HepG2 (cell line): Measurements from ENCODE around the gene ARAP1. TPM values are rescaled to one million over a fixed set of nuclear protein-coding genes. Genes with fewer than 3 reads are reported as not detected.
A peak's percentile ranks its signal among the peaks of the same experiment; 100 is the strongest.

Experiments
- ATAC-seq: fragments of 200-7000 bp; cut with Tn5 transposase; 3 replicates; pipeline ENCODE4 v1.9.1; 2020; ENCODE audit warnings: mild to moderate bottlenecking, moderate library complexity
- BruUV-seq: library from RNA; stranded (reverse); fragments of 400-500 nt; replicated peaks from 2 replicates; lab custom pipeline; 2021; lab: Mats Ljungman, UMichigan
- CTCF ChIA-PET: fragments of 300-600 bp; formaldehyde crosslinking; extraction: SDS; loops from one replicate; lab custom pipeline; 2021; ENCODE audit warnings: low total read pairs, inconsistent platforms, low intra/inter-chr PET ratio; lab: Yijun Ruan, JAX
- POLR2A ChIA-PET: fragments of 350-600 bp; sonication (Branson Sonifier 250); formaldehyde crosslinking; loops from one replicate; lab custom pipeline; 2020; ENCODE audit warnings: antibody characterized with exemption, inconsistent platforms; lab: Yijun Ruan, JAX
- DNase-seq: peaks from one replicate; pipeline ENCODE4 v3.0.0-alpha.2; 2015; ENCODE audit warnings: low spot score
- FAIRE-seq: peaks from 3 replicates; lab custom pipeline; 2011; peaks lifted over from hg19 to GRCh38; lab: Jason Lieb, UNC
- H2AFZ ChIP-seq: one replicate; pipeline ENCODE4 v1.6.1; 2011; ENCODE audit warnings: low read length, inconsistent platforms
- H3K27ac ChIP-seq: fragments of 300-600 bp; 3 replicates; pipeline ENCODE4 v1.8.0; 2011; ENCODE audit warnings: mixed run types, mild to moderate bottlenecking, mixed read lengths, low read length, inconsistent platforms; ENCODE audit not compliant: insufficient read depth; ENCODE audit errors: extremely low read length
- H3K27me3 ChIP-seq, 2 experiments: fragments of 200-600 bp in 1 of 2; 2 replicates in 1 of 2; 3 replicates in 1 of 2; pipeline versions ENCODE4 v1.6.0 to v1.8.0; 2011; ENCODE audit warnings: low read length in 2 of 2, mild to moderate bottlenecking in 2 of 2, moderate library complexity in 2 of 2, inconsistent platforms in 1 of 2; ENCODE audit not compliant: insufficient read depth in 2 of 2, control insufficient read depth in 1 of 2
- H3K36me3 ChIP-seq, 2 experiments: fragments of 200-600 bp in 1 of 2; replicated peaks in 1 of 2; 2 replicates in 1 of 2; 3 replicates in 1 of 2; pipeline versions ENCODE4 v1.5.1 to v1.8.0; 2011; ENCODE audit warnings: low read length in 2 of 2, inconsistent platforms in 1 of 2; ENCODE audit not compliant: insufficient read depth in 2 of 2, control insufficient read depth in 1 of 2
- H3K4me1 ChIP-seq: 2 replicates; pipeline ENCODE4 v1.5.1; 2012; ENCODE audit warnings: low read length, inconsistent platforms; ENCODE audit not compliant: insufficient read depth
- H3K4me2 ChIP-seq: 2 replicates; pipeline ENCODE4 v1.6.0; 2011; ENCODE audit warnings: low read depth, low read length, inconsistent platforms
- H3K4me3 ChIP-seq, 3 experiments: fragments of 200-600 bp in 1 of 3; sonication (generic), shearing (Covaris generic) in 1 of 3; replicated peaks in 1 of 3; 2 replicates each; pipeline ENCODE4 v1.5.1; 2011 to 2016; ENCODE audit warnings: low read length in 3 of 3, inconsistent platforms in 2 of 3, low read depth in 2 of 3, mild to moderate bottlenecking in 2 of 3, control low read depth in 1 of 3, mixed read lengths in 1 of 3; ENCODE audit not compliant: insufficient read depth in 1 of 3
- H3K79me2 ChIP-seq: one replicate; pipeline ENCODE4 v1.6.1; 2011; ENCODE audit warnings: low read length, inconsistent platforms; ENCODE audit not compliant: insufficient read depth
- H3K9ac ChIP-seq: 2 replicates; pipeline ENCODE4 v1.6.0; 2011; ENCODE audit warnings: mild to moderate bottlenecking, low read depth, low read length, inconsistent platforms; ENCODE audit not compliant: insufficient read depth
- H3K9me3 ChIP-seq: 2 replicates; pipeline ENCODE4 v1.5.1; 2012; ENCODE audit warnings: mild to moderate bottlenecking, low read length
- H4K20me1 ChIP-seq: 2 replicates; pipeline ENCODE4 v1.6.0; 2011; ENCODE audit warnings: inconsistent platforms, mild to moderate bottlenecking, low read length, moderate library complexity; ENCODE audit not compliant: insufficient read depth
- BRD4 ChIP-seq: sonication (generic); formaldehyde crosslinking; IDR thresholded peaks from 2 replicates; pipeline ENCODE4 v1.4.0; 2020; ENCODE audit warnings: missing genetic modification reagents
- CREB1 ChIP-seq, 2 experiments: fragments of 450-650 bp in 1 of 2; IDR thresholded peaks; 2 replicates each; pipeline ENCODE4 v1.6.1; 2016 to 2017; ENCODE audit warnings: control low read depth in 1 of 2, mild to moderate bottlenecking in 1 of 2, missing compliant biosample characterization in 1 of 2, missing genetic modification characterization in 1 of 2
- MZF1 ChIP-seq: sonication (generic); formaldehyde crosslinking; IDR thresholded peaks from 2 replicates; pipeline ENCODE4 v1.8.1; 2023; ENCODE audit warnings: mild to moderate bottlenecking, missing genetic modification reagents, borderline replicate concordance
- NCOR1 ChIP-seq: fragments of 200-600 bp; sonication (generic); IDR thresholded peaks from 2 replicates; pipeline ENCODE4 v1.7.0; 2017; ENCODE audit warnings: antibody characterized with exemption, low read length, borderline replicate concordance
- RAD21 ChIP-seq: fragments of 450-650 bp; formaldehyde crosslinking; IDR thresholded peaks from 2 replicates; pipeline ENCODE4 v1.5.0; 2020; ENCODE audit warnings: mild to moderate bottlenecking
- RARG ChIP-seq: sonication (generic); formaldehyde crosslinking; IDR thresholded peaks from 2 replicates; pipeline ENCODE4 v1.4.0; 2020; ENCODE audit warnings: low read depth, mild to moderate bottlenecking, missing genetic modification reagents
- SMAD3 ChIP-seq: sonication (generic); formaldehyde crosslinking; IDR thresholded peaks from 2 replicates; pipeline ENCODE4 v1.4.0; 2020; ENCODE audit warnings: missing genetic modification reagents
- ZC3H13 ChIP-seq: sonication (generic); formaldehyde crosslinking; IDR thresholded peaks from 2 replicates; pipeline ENCODE4 v1.8.1; 2023; ENCODE audit warnings: mild to moderate bottlenecking, missing genetic modification reagents, moderate library complexity
- ZNF354B ChIP-seq: sonication (generic); formaldehyde crosslinking; IDR thresholded peaks from 2 replicates; pipeline ENCODE4 v1.8.0; 2022; ENCODE audit warnings: mild to moderate bottlenecking, missing genetic modification reagents
- ZNF746 ChIP-seq: sonication (generic); formaldehyde crosslinking; IDR thresholded peaks from 2 replicates; pipeline ENCODE4 v1.8.0; 2022; ENCODE audit warnings: mild to moderate bottlenecking, missing genetic modification reagents
- WGBS: methylation state at CpG from one replicate; pipeline ENCODE4 v1.1.6; 2017; ENCODE audit warnings: low lambda C conversion rate; 5-methylcytosine and 5-hydroxymethylcytosine counted together
- in situ Hi-C: cut with HindIII; loops from 2 replicates; pipeline ENCODE4 v1.10.0; 2017; ENCODE audit warnings: low pct_unique_long_range_greater_than_20kb; ENCODE audit not compliant: extremely low pct_ligation_motif_present
- intact Hi-C: fragments of 100-400 bp; cut with micrococcal nuclease; formaldehyde crosslinking; loops from one replicate; pipeline ENCODE4 v1.10.0; 2022; ENCODE audit not compliant: unreplicated experiment
- polyA plus RNA-seq, 8 experiments: library from polyadenylated mRNA; depleted of rRNA in 3 of 8; stranded (reverse) in 7 of 8; unstranded in 1 of 8; fragments of >200 nt; fragmentation: Illumina TruSeq in 4 of 8; extraction: Trizol in 4 of 8; gene quantifications; 2 replicates each; pipeline versions ENCODE4 v1.2.1 to v1.2.3, GENCODE V29; 2011 to 2016; ENCODE audit warnings: low read depth in 4 of 8, missing spikeins in 1 of 8, mixed read lengths in 1 of 8; ENCODE audit not compliant: insufficient read depth in 1 of 8
- total RNA-seq, 5 experiments: library from RNA; depleted of rRNA; stranded (reverse); fragments of >200 nt; fragmentation: Illumina TruSeq; extraction: Trizol; gene quantifications; 2 replicates each; pipeline ENCODE4 v1.2.3, GENCODE V29; 2016; ENCODE audit warnings: low read depth in 1 of 5
- TF ChIP-seq, protein P1 (sequence below): fragments of 450-650 bp; IDR thresholded peaks from 2 replicates; pipeline ENCODE4 v1.6.1; 2016
- TF ChIP-seq, protein P2 (sequence below): IDR thresholded peaks from 2 replicates; pipeline ENCODE4 v1.6.1; 2012; ENCODE audit warnings: inconsistent platforms
- TF ChIP-seq, protein P3 (sequence below): sonication (generic); formaldehyde crosslinking; IDR thresholded peaks from 2 replicates; pipeline ENCODE4 v1.4.0; 2020; ENCODE audit warnings: mild to moderate bottlenecking, missing genetic modification reagents
- TF ChIP-seq, protein P4 (sequence below): sonication (generic); formaldehyde crosslinking; IDR thresholded peaks from 2 replicates; pipeline ENCODE4 v1.4.0; 2020; ENCODE audit warnings: missing genetic modification reagents, borderline replicate concordance

ARAP1 gene
- total and polyA plus RNA-seq, 2 of the 13 experiments (the other 11 are each of a cell fraction or from before 2014, with no cell fraction given): 43.2 to 55.5 TPM

DNA sequence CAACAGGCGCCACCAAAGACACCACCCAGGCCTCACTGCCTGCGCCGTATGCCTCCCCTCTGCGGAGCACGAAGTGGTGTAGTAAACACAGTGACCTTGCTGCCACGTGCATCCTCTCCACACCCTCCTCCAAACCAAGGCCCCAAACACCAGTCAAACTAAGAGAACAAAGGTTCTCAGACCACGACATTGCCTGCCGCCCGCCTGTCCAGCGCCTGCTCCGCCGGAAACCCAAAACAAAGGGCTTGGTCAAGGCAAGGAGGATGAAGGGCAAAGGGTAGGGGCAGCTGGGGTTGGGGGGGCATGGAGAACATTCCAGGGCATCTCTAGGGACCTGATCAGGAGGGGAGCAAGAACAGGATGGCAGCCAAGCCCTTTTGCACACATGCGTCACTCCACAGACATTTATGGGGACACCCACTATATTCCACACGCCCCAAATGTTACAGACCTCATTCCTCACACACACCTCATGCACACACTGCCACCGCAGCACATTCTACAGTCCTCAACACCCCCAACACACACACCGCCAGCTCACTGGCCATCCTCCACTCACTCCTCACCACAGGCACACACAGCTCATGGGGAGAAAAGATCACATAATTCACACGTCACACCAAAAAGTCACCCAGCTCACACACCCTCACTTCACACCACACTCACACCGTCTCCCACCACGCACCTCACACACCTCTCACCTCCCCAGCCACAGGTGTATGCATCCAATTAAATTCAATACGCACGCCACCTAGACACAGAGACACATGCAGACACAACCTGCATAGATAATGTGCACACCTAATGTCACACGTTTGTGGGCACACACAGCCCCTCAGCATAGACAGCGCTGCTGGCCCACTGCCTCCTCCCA is 112.5 kb downstream of the ARAP1 start:
- WGBS: 36% methylated on average over 17 of the region's 23 CpGs
- no peak for FAIRE-seq
- no TSS peak for BruUV-seq
- Histone ChIP-seq H3K4me3 (no peak overlapping the region), H3K36me3 (no peaks in the 10 kb centered on the region), H2AFZ (no peak overlapping the region), H3K79me2 (no peaks in the 10 kb centered on the region), H3K27ac (no peak overlapping the region), H3K4me2 (no peak overlapping the region), H4K20me1 (no peaks in the 10 kb centered on the region), H3K9ac (no peak overlapping the region), H3K9me3 (no peaks in the 10 kb centered on the region), H3K27me3 (peaks cover 22 to 77% of the 10 kb centered on the region in 2 experiments), H3K4me1 (peaks cover 8% of the 10 kb centered on the region; the same call in 1 of the 2 replicates)
- intact Hi-C loops: no loop called here
- ATAC-seq: no peak
- DNase-seq: no peak
- CTCF ChIA-PET: no interaction called here
- in situ Hi-C loops: loop anchor here (5.0 kb wide), 1 partner anchor 42 kb away; no protein-coding TSS in a partner anchor
- POLR2A ChIA-PET: no interaction called here
- TF ChIP-seq, protein P1, sequence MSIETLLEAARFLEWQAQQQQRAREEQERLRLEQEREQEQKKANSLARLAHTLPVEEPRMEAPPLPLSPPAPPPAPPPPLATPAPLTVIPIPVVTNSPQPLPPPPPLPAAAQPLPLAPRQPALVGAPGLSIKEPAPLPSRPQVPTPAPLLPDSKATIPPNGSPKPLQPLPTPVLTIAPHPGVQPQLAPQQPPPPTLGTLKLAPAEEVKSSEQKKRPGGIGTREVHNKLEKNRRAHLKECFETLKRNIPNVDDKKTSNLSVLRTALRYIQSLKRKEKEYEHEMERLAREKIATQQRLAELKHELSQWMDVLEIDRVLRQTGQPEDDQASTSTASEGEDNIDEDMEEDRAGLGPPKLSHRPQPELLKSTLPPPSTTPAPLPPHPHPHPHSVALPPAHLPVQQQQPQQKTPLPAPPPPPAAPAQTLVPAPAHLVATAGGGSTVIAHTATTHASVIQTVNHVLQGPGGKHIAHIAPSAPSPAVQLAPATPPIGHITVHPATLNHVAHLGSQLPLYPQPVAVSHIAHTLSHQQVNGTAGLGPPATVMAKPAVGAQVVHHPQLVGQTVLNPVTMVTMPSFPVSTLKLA: peak; percentile 39
- TF ChIP-seq, protein P2, sequence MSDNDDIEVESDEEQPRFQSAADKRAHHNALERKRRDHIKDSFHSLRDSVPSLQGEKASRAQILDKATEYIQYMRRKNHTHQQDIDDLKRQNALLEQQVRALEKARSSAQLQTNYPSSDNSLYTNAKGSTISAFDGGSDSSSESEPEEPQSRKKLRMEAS: no peak
- no peak for TF ChIP-seq NCOR1
- TF ChIP-seq BRD4: no peak
- TF ChIP-seq RAD21 (CRISPR knock-in tag): no peak
- TF ChIP-seq ZNF354B (CRISPR knock-in tag): no peak
- TF ChIP-seq ZNF746 (CRISPR knock-in tag): no peak
- TF ChIP-seq RARG (CRISPR knock-in tag): no peak
- no peak for TF ChIP-seq SMAD3 (CRISPR knock-in tag)
- peak; percentile 8; the same call in 1 of the 2 replicates for TF ChIP-seq CREB1 (IDR thresholded peaks at IDR 0.05)
- TF ChIP-seq CREB1 (CRISPR knock-in tag; IDR thresholded peaks at IDR 0.05): no peak
- TF ChIP-seq MZF1: no peak
- no peak for TF ChIP-seq ZC3H13 (CRISPR knock-in tag)
- TF ChIP-seq, protein P3, sequence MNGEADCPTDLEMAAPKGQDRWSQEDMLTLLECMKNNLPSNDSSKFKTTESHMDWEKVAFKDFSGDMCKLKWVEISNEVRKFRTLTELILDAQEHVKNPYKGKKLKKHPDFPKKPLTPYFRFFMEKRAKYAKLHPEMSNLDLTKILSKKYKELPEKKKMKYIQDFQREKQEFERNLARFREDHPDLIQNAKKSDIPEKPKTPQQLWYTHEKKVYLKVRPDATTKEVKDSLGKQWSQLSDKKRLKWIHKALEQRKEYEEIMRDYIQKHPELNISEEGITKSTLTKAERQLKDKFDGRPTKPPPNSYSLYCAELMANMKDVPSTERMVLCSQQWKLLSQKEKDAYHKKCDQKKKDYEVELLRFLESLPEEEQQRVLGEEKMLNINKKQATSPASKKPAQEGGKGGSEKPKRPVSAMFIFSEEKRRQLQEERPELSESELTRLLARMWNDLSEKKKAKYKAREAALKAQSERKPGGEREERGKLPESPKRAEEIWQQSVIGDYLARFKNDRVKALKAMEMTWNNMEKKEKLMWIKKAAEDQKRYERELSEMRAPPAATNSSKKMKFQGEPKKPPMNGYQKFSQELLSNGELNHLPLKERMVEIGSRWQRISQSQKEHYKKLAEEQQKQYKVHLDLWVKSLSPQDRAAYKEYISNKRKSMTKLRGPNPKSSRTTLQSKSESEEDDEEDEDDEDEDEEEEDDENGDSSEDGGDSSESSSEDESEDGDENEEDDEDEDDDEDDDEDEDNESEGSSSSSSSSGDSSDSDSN: no peak
- TF ChIP-seq, protein P4, sequence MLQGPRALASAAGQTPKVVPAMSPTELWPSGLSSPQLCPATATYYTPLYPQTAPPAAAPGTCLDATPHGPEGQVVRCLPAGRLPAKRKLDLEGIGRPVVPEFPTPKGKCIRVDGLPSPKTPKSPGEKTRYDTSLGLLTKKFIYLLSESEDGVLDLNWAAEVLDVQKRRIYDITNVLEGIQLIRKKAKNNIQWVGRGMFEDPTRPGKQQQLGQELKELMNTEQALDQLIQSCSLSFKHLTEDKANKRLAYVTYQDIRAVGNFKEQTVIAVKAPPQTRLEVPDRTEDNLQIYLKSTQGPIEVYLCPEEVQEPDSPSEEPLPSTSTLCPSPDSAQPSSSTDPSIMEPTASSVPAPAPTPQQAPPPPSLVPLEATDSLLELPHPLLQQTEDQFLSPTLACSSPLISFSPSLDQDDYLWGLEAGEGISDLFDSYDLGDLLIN (CRISPR knock-in tag): no peak
